Mesothelial cell of epicardium (in vitro differentiated cells): ENCODE results near the gene SLC5A1. TPM values are rescaled to one million over a fixed set of nuclear protein-coding genes. Genes with fewer than 3 reads are reported as not detected.

Experiments used
- DNase-seq, 2 experiments: peaks; one replicate each; pipeline ENCODE4 v3.0.0; 2021; ENCODE audit warnings: low spot score in 2 of 2; ENCODE audit not compliant: unreplicated experiment in 2 of 2
- H3K27ac Mint-ChIP-seq: 2 replicates; pipeline ENCODE4 v1.8.0; 2021; ENCODE audit warnings: mixed read lengths
- H3K27me3 Mint-ChIP-seq: 2 replicates; pipeline ENCODE4 v1.8.0; 2021; ENCODE audit warnings: low read depth, mixed read lengths
- H3K36me3 Mint-ChIP-seq: 2 replicates; pipeline ENCODE4 v1.8.0; 2021; ENCODE audit warnings: mixed read lengths
- H3K4me1 Mint-ChIP-seq: 2 replicates; pipeline ENCODE4 v1.8.0; 2021; ENCODE audit warnings: mixed read lengths
- H3K4me3 Mint-ChIP-seq: 2 replicates; pipeline ENCODE4 v1.8.0; 2021; ENCODE audit warnings: mild to moderate bottlenecking, moderate library complexity, mixed read lengths
- H3K9me3 Mint-ChIP-seq: 2 replicates; pipeline ENCODE4 v1.8.0; 2021; ENCODE audit warnings: mixed read lengths
- CTCF ChIP-seq: fragments of 200-600 bp; sonication (generic); IDR thresholded peaks from one replicate; pipeline ENCODE4 v1.5.0; 2021; ENCODE audit warnings: antibody characterized with exemption; ENCODE audit not compliant: unreplicated experiment
- total RNA-seq: library from RNA; stranded (reverse); gene quantifications from 3 replicates; pipeline ENCODE4 v1.2.1, GENCODE V29; 2021

The SLC5A1 gene
- total RNA-seq, 1 donor from 2014 or later, result not detected

GRCh38 chr22:32088084-32088483 lies 45.0 kb downstream of the SLC5A1 start:
- Mint-ChIP-seq H3K27me3 (peaks cover 58% of the 10 kb centered on the region), H3K4me3 (no peak overlapping the region), H3K4me1 (no peaks in the 10 kb centered on the region), H3K36me3 (no peaks in the 10 kb centered on the region), H3K9me3 (no peaks in the 10 kb centered on the region), H3K27ac (no peak overlapping the region)
- TF ChIP-seq CTCF, result no peak
- no peak for DNase-seq

- H3K27ac Mint-ChIP-seq, result no peak overlapping the region
- H3K4me1 Mint-ChIP-seq, result no peaks in the 10 kb centered on the region
- H3K27me3 Mint-ChIP-seq, result peaks cover 82% of the 10 kb centered on the region
- TF ChIP-seq CTCF, result no peak
- H3K36me3 Mint-ChIP-seq, result no peaks in the 10 kb centered on the region
- no peaks in the 10 kb centered on the region for H3K9me3 Mint-ChIP-seq
- no peak overlapping the region for H3K4me3 Mint-ChIP-seq
- no peak for DNase-seq
Observed at GRCh38 chr22:32097018-32097417, 54.0 kb downstream of the SLC5A1 start.

- Mint-ChIP-seq H3K27ac (no peak overlapping the region), H3K4me3 (no peak overlapping the region), H3K9me3 (no peaks in the 10 kb centered on the region), H3K36me3 (no peaks in the 10 kb centered on the region), H3K4me1 (no peaks in the 10 kb centered on the region), H3K27me3 (peaks cover 75% of the 10 kb centered on the region)
- no peak for TF ChIP-seq CTCF
- DNase-seq, result no peak
Observed at GRCh38 chr22:32097881-32098499, 54.9 kb downstream of the SLC5A1 start.

- peaks cover 59% of the 10 kb centered on the region for H3K27me3 Mint-ChIP-seq
- H3K4me1 Mint-ChIP-seq, result no peaks in the 10 kb centered on the region
- H3K36me3 Mint-ChIP-seq, result no peaks in the 10 kb centered on the region
- no peak overlapping the region for H3K27ac Mint-ChIP-seq
- no peak overlapping the region for H3K4me3 Mint-ChIP-seq
- no peak for TF ChIP-seq CTCF
- H3K9me3 Mint-ChIP-seq, result no peaks in the 10 kb centered on the region
- DNase-seq, result no peak
Observed at GRCh38 chr22:32100711-32101110, 57.6 kb downstream of the SLC5A1 start.

- no peaks in the 10 kb centered on the region for H3K36me3 Mint-ChIP-seq
- H3K27me3 Mint-ChIP-seq, result peaks cover 37% of the 10 kb centered on the region
- H3K27ac Mint-ChIP-seq, result no peak overlapping the region
- TF ChIP-seq CTCF, result no peak
- no peaks in the 10 kb centered on the region for H3K4me1 Mint-ChIP-seq
- no peaks in the 10 kb centered on the region for H3K9me3 Mint-ChIP-seq
- DNase-seq, result no peak
- H3K4me3 Mint-ChIP-seq, result no peak overlapping the region
Observed at GRCh38 chr22:32103658-32104315, 60.7 kb downstream of the SLC5A1 start.
